ENCODE measurements around the gene ARL2.
A peak's percentile ranks its signal among the peaks of the same experiment; 100 is the strongest.
"Not testable (repeated sequence)": the region's sequence is repeated elsewhere in the genome, so short reads cannot be mapped to it uniquely, and the experiment has no call there.

The ARL2 gene

GRCh38 chr11:65021509-65021908, 7.5 kb downstream of the ARL2 start:
- Histone ChIP-seq H3K27me3 (no peaks in the 10 kb centered on the region), H3K4me2 (no peak overlapping the region), H3K36me3 (peaks cover 53% of the 10 kb centered on the region), H3K9me3 (no peaks in the 10 kb centered on the region), H3K9ac (0 out of 2 replicates have a peak overlapping the region, but pooled peaks have one; percentile 10), H3K27ac (no peak overlapping the region), H3K4me3 (no peak overlapping the region), H4K20me1 (no peaks in the 10 kb centered on the region; the same call in 1 of the 2 replicates), H3K4me1 (peaks cover 13% of the 10 kb centered on the region)
- TF ChIP-seq Cebpa-rat (IDR thresholded peaks at IDR 0.05), result no peak

DNA sequence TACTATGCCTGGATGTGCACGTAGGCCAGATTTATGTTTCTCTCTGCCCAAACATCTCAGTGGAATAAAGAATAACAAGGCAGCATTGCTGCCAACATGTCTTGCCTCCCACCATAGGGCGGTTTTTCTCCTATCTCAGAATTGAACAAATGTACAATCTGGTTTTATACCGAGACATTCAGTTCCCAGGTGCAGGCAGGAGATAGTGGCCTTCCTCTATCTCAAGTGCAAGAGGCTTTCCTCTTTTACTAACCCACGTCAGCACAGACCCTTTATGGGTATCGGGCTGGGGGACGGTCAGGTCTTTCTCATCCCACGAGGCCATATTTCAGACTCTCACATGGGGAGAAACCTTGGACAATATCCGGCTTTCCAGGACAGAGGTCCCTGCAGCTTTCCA, 9.5 kb downstream of the ARL2 start:
- not testable (repeated sequence) for H4K20me1 ChIP-seq

GRCh38 chr11:65026810-65027209, 12.8 kb downstream of the ARL2 start:
- H3K9me3 ChIP-seq, result no peaks in the 10 kb centered on the region
- no peak for TF ChIP-seq Cebpa-rat (IDR thresholded peaks at IDR 0.05)
- no peak overlapping the region for H3K9ac ChIP-seq
- H4K20me1 ChIP-seq, result no peaks in the 10 kb centered on the region
- peaks cover 25% of the 10 kb centered on the region for H3K4me1 ChIP-seq
- H3K4me2 ChIP-seq, result peak overlapping the region; percentile 75
- no peaks in the 10 kb centered on the region for H3K27me3 ChIP-seq
- H3K4me3 ChIP-seq, result peak overlapping the region; percentile 70
- no peak overlapping the region for H3K27ac ChIP-seq
- peaks cover 13% of the 10 kb centered on the region for H3K36me3 ChIP-seq

More for the DNA sequence above, 9.5 kb downstream of the ARL2 start:
- peaks cover 14% of the 10 kb centered on the region for H3K4me1 ChIP-seq
- H3K4me2 ChIP-seq, H3K9me3 ChIP-seq, H3K9ac ChIP-seq, H3K4me3 ChIP-seq, H3K27me3 ChIP-seq, H3K27ac ChIP-seq: not testable (repeated sequence)
- peaks cover 40% of the 10 kb centered on the region for H3K36me3 ChIP-seq

- H3K36me3 ChIP-seq, result peaks cover 13% of the 10 kb centered on the region; the same call in 1 of the 2 replicates
- peak within 1 kb of the TSS; percentile 75 for H3K4me2 ChIP-seq
- no peaks in the 10 kb centered on the region for H3K9me3 ChIP-seq
- H3K27ac ChIP-seq, result peak within 1 kb of the TSS; percentile 86
- no peak for TF ChIP-seq Cebpa-rat (IDR thresholded peaks at IDR 0.05)
- H3K4me3 ChIP-seq, result peak within 1 kb of the TSS; percentile 70
- H3K4me1 ChIP-seq, result peaks cover 31% of the 10 kb centered on the region
- H4K20me1 ChIP-seq, result no peaks in the 10 kb centered on the region
- H3K9ac ChIP-seq, result peak within 1 kb of the TSS; percentile 76
- no peaks in the 10 kb centered on the region for H3K27me3 ChIP-seq
These were observed 13.5 kb downstream of the ARL2 start, which contains the start of gene SNX15 for GRCh38 chr11:65027213-65028067. Gene SNX15, plus strand, starts transcription at chr11:65027439. Its CDS starts 99 bp downstream, at chr11:65027538.

DNA sequence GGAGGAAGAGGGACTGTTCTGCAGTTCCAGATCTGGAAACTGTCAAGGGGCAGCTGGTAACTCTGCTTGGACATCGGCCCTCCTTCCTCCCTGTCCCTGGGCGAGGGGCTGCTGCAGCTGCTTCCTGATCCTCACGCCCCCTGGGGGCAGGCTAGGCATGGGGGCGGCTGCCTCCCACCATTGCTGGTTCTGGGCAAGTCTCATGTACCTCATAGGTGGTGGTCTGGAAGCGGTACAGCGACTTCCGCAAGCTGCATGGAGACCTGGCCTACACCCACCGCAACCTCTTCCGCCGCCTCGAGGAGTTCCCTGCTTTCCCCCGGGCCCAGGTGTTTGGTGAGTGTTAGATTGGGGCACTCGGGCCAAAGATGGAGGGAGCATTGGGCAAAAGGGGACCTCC, 18.3 kb downstream of the ARL2 start:
- Histone ChIP-seq H3K27ac (peak overlapping the region; percentile 19; the same call in 1 of the 2 replicates), H3K4me3 (no peak overlapping the region), H3K4me2 (peak overlapping the region; percentile 30)

GRCh38 chr11:65034423-65034822, 20.5 kb downstream of the ARL2 start:
- H3K9ac ChIP-seq, result no peak overlapping the region
- peaks cover 66% of the 10 kb centered on the region for H3K36me3 ChIP-seq
- no peak overlapping the region for H3K4me2 ChIP-seq
- H4K20me1 ChIP-seq, result no peaks in the 10 kb centered on the region
- TF ChIP-seq Cebpa-rat (IDR thresholded peaks at IDR 0.05), result no peak
- no peak overlapping the region for H3K27ac ChIP-seq
- peaks cover 26% of the 10 kb centered on the region for H3K4me1 ChIP-seq
- no peak overlapping the region for H3K4me3 ChIP-seq
- no peaks in the 10 kb centered on the region for H3K27me3 ChIP-seq
- H3K9me3 ChIP-seq, result no peaks in the 10 kb centered on the region

More for the DNA sequence above, 18.3 kb downstream of the ARL2 start:
- Histone ChIP-seq H3K4me1 (peaks cover 25% of the 10 kb centered on the region), H4K20me1 (no peaks in the 10 kb centered on the region), H3K36me3 (peaks cover 54% of the 10 kb centered on the region), H3K9ac (no peak overlapping the region), H3K9me3 (no peaks in the 10 kb centered on the region), H3K27me3 (no peaks in the 10 kb centered on the region)
- TF ChIP-seq Cebpa-rat (IDR thresholded peaks at IDR 0.05), result no peak

DNA sequence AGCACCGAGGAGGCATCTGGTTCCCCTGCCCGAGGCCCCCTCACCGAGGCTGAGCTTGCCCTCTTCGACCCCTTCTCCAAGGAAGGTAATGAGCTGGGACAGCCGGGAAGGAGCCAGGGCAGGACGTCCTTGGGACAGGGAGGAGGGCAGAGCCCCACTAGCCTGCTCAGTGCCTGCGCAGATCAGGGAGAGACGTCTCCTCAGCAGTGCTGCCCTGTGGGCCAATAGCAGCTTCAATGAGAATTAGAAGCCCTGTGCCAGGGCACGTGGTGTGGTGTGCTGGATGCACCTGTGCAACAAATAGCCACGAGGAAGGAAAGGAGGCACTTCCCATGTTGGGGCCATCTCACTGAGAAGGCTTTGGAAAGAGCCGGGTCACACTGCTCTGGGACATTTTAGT, 21.6 kb downstream of the ARL2 start:
- H3K36me3 ChIP-seq, result peaks cover 66% of the 10 kb centered on the region
- H3K9ac ChIP-seq, result no peak overlapping the region; the same call in 1 of the 2 replicates
- no peak overlapping the region for H3K4me2 ChIP-seq
- H3K27me3 ChIP-seq, result no peaks in the 10 kb centered on the region
- no peak overlapping the region for H3K4me3 ChIP-seq
- no peaks in the 10 kb centered on the region for H3K9me3 ChIP-seq
- no peak for TF ChIP-seq Cebpa-rat (IDR thresholded peaks at IDR 0.05)
- no peak overlapping the region for H3K27ac ChIP-seq
- peaks cover 37% of the 10 kb centered on the region for H3K4me1 ChIP-seq
- no peaks in the 10 kb centered on the region for H4K20me1 ChIP-seq

GRCh38 chr11:65036931-65037330, 23.0 kb downstream of the ARL2 start:
- Histone ChIP-seq H3K4me3 (no peak overlapping the region), H3K9ac (no peak overlapping the region), H3K4me2 (no peak overlapping the region), H4K20me1 (peaks cover 7% of the 10 kb centered on the region), H3K27ac (no peak overlapping the region), H3K27me3 (no peaks in the 10 kb centered on the region), H3K36me3 (peaks cover 59% of the 10 kb centered on the region), H3K9me3 (no peaks in the 10 kb centered on the region), H3K4me1 (peaks cover 34% of the 10 kb centered on the region)
- TF ChIP-seq Cebpa-rat (IDR thresholded peaks at IDR 0.05), result no peak

DNA sequence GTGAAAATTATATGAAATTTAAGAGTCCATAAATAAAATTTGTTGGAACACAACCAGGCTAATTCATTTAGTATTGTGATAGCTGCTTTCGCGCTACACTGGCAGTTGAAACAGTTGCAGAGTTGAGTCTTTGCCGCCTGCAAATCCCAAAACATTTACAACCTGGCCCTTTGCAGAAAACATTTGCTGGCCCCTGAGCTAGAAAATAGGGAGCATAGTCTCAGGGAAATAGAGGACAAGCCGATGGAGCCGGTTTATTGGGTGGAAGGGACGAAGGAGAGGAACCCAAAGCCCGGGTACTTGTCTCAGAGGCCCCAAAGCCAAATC, 26.5 kb downstream of the ARL2 start:
- peak overlapping the region; percentile 90 for H3K4me3 ChIP-seq
- peak overlapping the region; percentile 85 for H3K27ac ChIP-seq
- peaks cover 39% of the 10 kb centered on the region for H4K20me1 ChIP-seq
- H3K27me3 ChIP-seq, result no peaks in the 10 kb centered on the region
- H3K4me1 ChIP-seq, result peaks cover 64% of the 10 kb centered on the region
- no peak for TF ChIP-seq Cebpa-rat (IDR thresholded peaks at IDR 0.05)
- H3K9me3 ChIP-seq, result no peaks in the 10 kb centered on the region
- peak overlapping the region; percentile 84 for H3K9ac ChIP-seq
- H3K36me3 ChIP-seq, result peaks cover 55% of the 10 kb centered on the region
- H3K4me2 ChIP-seq, result peak overlapping the region; percentile 90

DNA sequence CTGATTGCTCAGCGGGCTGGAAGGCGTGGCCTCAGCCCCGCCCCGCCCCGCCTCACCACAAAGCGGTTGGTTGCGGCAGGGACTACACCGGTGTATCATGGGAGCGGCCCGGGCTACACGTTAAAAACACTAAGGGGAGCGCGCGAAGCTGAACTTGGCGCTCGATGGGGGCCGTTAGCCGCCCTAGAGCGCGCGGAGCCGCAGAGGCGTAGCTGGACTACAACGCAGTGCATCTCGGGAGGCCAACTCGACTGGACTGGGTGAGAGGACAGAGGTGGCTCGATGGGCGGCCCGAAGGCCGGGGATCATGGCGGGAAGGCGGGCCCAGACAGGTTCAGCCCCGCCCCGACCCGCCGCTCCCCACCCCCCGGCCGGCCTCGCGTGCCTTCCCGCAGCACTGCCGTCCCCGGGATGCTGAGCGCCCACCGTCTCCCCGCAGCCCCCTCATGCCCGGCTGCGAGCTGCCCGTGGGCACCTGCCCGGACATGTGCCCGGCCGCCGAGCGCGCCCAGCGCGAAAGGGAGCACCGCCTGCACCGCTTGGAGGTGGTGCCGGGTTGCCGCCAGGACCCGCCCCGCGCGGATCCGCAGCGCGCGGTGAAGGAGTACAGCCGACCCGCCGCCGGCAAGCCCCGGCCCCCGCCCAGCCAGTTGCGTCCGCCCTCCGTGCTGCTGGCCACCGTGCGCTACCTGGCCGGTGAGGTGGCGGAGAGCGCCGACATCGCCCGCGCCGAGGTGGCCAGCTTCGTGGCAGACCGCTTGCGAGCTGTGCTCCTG, 27.1 kb downstream of the ARL2 start, which contains the start of gene SAC3D1:
TSS of gene SAC3D1 (plus strand) at position 364 of the 776 bp plus-strand sequence. CDS start at position 447, 83 bp downstream.
- Histone ChIP-seq H3K27ac (peak within 1 kb of the TSS; percentile 85), H3K4me3 (peak within 1 kb of the TSS; percentile 90), H3K4me2 (peak within 1 kb of the TSS; percentile 90), H3K9ac (peak within 1 kb of the TSS; percentile 84), H3K9me3 (no peaks in the 10 kb centered on the region), H3K4me1 (peaks cover 67% of the 10 kb centered on the region), H3K27me3 (no peaks in the 10 kb centered on the region), H4K20me1 (peaks cover 45% of the 10 kb centered on the region), H3K36me3 (peaks cover 55% of the 10 kb centered on the region)
- no peak for TF ChIP-seq Cebpa-rat (IDR thresholded peaks at IDR 0.05)
